Skeletal muscle satellite cell (primary cell): ENCODE results near the gene EPHA1.
A peak's percentile ranks its signal among the peaks of the same experiment; 100 is the strongest.

Source experiments
- H3K27me3 ChIP-seq: 2 replicates; pipeline ENCODE4 v1.7.0; 2013; ENCODE audit warnings: low read length; ENCODE audit not compliant: control insufficient read depth, insufficient read depth
- H3K36me3 ChIP-seq: 2 replicates; pipeline ENCODE4 v1.7.0; 2013; ENCODE audit warnings: mild to moderate bottlenecking, control low read depth, low read length; ENCODE audit not compliant: insufficient read depth
- H3K4me1 ChIP-seq: 2 replicates; pipeline ENCODE4 v1.7.0; 2013; ENCODE audit warnings: low read length; ENCODE audit not compliant: control insufficient read depth, insufficient read depth
- H3K4me2 ChIP-seq: 2 replicates; pipeline ENCODE4 v1.7.0; 2013; ENCODE audit warnings: mild to moderate bottlenecking, low read length
- H3K4me3 ChIP-seq: 2 replicates; pipeline ENCODE4 v1.7.0; 2013; ENCODE audit warnings: low read length
- H3K9ac ChIP-seq: 2 replicates; pipeline ENCODE4 v1.7.0; 2013; ENCODE audit warnings: mild to moderate bottlenecking, low read depth, low read length, moderate library complexity
- H3K9me3 ChIP-seq: replicated peaks from 2 replicates; pipeline ENCODE4 v1.7.0; 2013; ENCODE audit warnings: mild to moderate bottlenecking, control low read depth, low read length

EPHA1 gene

GRCh38 chr7:143447466-143447865 lies 38.8 kb upstream of the EPHA1 start:
- Histone ChIP-seq H3K36me3 (no peaks in the 10 kb centered on the region), H3K4me2 (no peak overlapping the region), H3K9me3 (no peaks in the 10 kb centered on the region), H3K9ac (no peak overlapping the region), H3K27me3 (peaks cover 29% of the 10 kb centered on the region), H3K4me3 (no peak overlapping the region), H3K4me1 (no peaks in the 10 kb centered on the region)

- Histone ChIP-seq H3K9me3 (no peaks in the 10 kb centered on the region), H3K9ac (no peak overlapping the region), H3K4me1 (no peaks in the 10 kb centered on the region), H3K36me3 (no peaks in the 10 kb centered on the region), H3K27me3 (peaks cover 35% of the 10 kb centered on the region), H3K4me2 (no peak overlapping the region), H3K4me3 (no peak overlapping the region)
Observed at GRCh38 chr7:143444785-143445184, 36.1 kb upstream of the EPHA1 start.

- H3K9me3 ChIP-seq = no peaks in the 10 kb centered on the region
- peaks cover 35% of the 10 kb centered on the region for H3K27me3 ChIP-seq
- H3K9ac ChIP-seq = no peak overlapping the region
- H3K4me1 ChIP-seq = no peaks in the 10 kb centered on the region
- no peaks in the 10 kb centered on the region for H3K36me3 ChIP-seq
- H3K4me2 ChIP-seq = no peak overlapping the region
- H3K4me3 ChIP-seq = no peak overlapping the region
Observed at GRCh38 chr7:143444063-143444782, 35.6 kb upstream of the EPHA1 start.

GRCh38 chr7:143443153-143443552 lies 34.5 kb upstream of the EPHA1 start, which contains the start of gene TAS2R60:
Gene TAS2R60 (plus strand): TSS chr7:143443453. CDS start chr7:143443453, 0 bp downstream.
- H3K36me3 ChIP-seq = no peaks in the 10 kb centered on the region
- no peaks in the 10 kb centered on the region for H3K9me3 ChIP-seq
- H3K27me3 ChIP-seq = peaks cover 35% of the 10 kb centered on the region
- H3K4me3 ChIP-seq = no peak within 1 kb of the TSS
- H3K4me2 ChIP-seq = no peak within 1 kb of the TSS
- no peak within 1 kb of the TSS for H3K9ac ChIP-seq
- H3K4me1 ChIP-seq = no peaks in the 10 kb centered on the region

GRCh38 chr7:143439866-143440265 lies 31.2 kb upstream of the EPHA1 start:
- H3K36me3 ChIP-seq = no peaks in the 10 kb centered on the region
- H3K9ac ChIP-seq = no peak overlapping the region
- H3K9me3 ChIP-seq = no peaks in the 10 kb centered on the region
- H3K27me3 ChIP-seq = peaks cover 18% of the 10 kb centered on the region
- H3K4me3 ChIP-seq = no peak overlapping the region
- peaks cover 6% of the 10 kb centered on the region for H3K4me1 ChIP-seq
- H3K4me2 ChIP-seq = no peak overlapping the region

GRCh38 chr7:143437578-143437977 lies 28.9 kb upstream of the EPHA1 start:
- Histone ChIP-seq H3K4me2 (no peak overlapping the region), H3K4me3 (no peak overlapping the region), H3K4me1 (peaks cover 11% of the 10 kb centered on the region), H3K36me3 (no peaks in the 10 kb centered on the region), H3K27me3 (peaks cover 6% of the 10 kb centered on the region), H3K9me3 (no peaks in the 10 kb centered on the region), H3K9ac (no peak overlapping the region)

- Histone ChIP-seq H3K27me3 (peaks cover 6% of the 10 kb centered on the region), H3K4me3 (no peak overlapping the region), H3K4me1 (peaks cover 11% of the 10 kb centered on the region), H3K36me3 (no peaks in the 10 kb centered on the region), H3K4me2 (no peak overlapping the region), H3K9me3 (no peaks in the 10 kb centered on the region), H3K9ac (no peak overlapping the region)
Observed at GRCh38 chr7:143436325-143436946, 27.8 kb upstream of the EPHA1 start.

- Histone ChIP-seq H3K9me3 (no peaks in the 10 kb centered on the region), H3K4me1 (peaks cover 18% of the 10 kb centered on the region), H3K27me3 (no peaks in the 10 kb centered on the region), H3K4me3 (no peak overlapping the region), H3K4me2 (no peak overlapping the region), H3K9ac (no peak overlapping the region), H3K36me3 (no peaks in the 10 kb centered on the region)
Observed at GRCh38 chr7:143435266-143435665, 26.6 kb upstream of the EPHA1 start.

- Histone ChIP-seq H3K4me2 (peak overlapping the region; percentile 9), H3K9ac (no peak overlapping the region), H3K36me3 (no peaks in the 10 kb centered on the region), H3K4me1 (peaks cover 24% of the 10 kb centered on the region), H3K27me3 (no peaks in the 10 kb centered on the region), H3K9me3 (no peaks in the 10 kb centered on the region), H3K4me3 (no peak overlapping the region)
Observed at GRCh38 chr7:143434660-143435059, 26.0 kb upstream of the EPHA1 start.

GRCh38 chr7:143433759-143434158 lies 25.1 kb upstream of the EPHA1 start:
- Histone ChIP-seq H3K4me3 (no peak overlapping the region), H3K36me3 (no peaks in the 10 kb centered on the region), H3K4me1 (peaks cover 25% of the 10 kb centered on the region), H3K9ac (no peak overlapping the region), H3K4me2 (no peak overlapping the region), H3K27me3 (no peaks in the 10 kb centered on the region), H3K9me3 (no peaks in the 10 kb centered on the region)

GRCh38 chr7:143431109-143431508 lies 22.5 kb upstream of the EPHA1 start:
- no peaks in the 10 kb centered on the region for H3K27me3 ChIP-seq

More at GRCh38 chr7:143431109-143431508, 22.5 kb upstream of the EPHA1 start:
- peaks cover 25% of the 10 kb centered on the region for H3K4me1 ChIP-seq
- H3K9me3 ChIP-seq = no peaks in the 10 kb centered on the region
- H3K9ac ChIP-seq = no peak overlapping the region
- no peak overlapping the region for H3K4me3 ChIP-seq
- no peak overlapping the region for H3K4me2 ChIP-seq
- H3K36me3 ChIP-seq = no peaks in the 10 kb centered on the region
